K562 (cell line): ENCODE data around the gene KCNK4. TPM values are rescaled to one million over a fixed set of nuclear protein-coding genes. Genes with fewer than 3 reads are reported as not detected.

Experiments used
- ARID4B ChIP-seq: sonication (generic); formaldehyde crosslinking; IDR thresholded peaks from 2 replicates; pipeline ENCODE4 v1.8.0; 2022; ENCODE audit warnings: mild to moderate bottlenecking, missing genetic modification reagents
- ELF2 ChIP-seq: fragments of 250-450 bp; sonication (Bioruptor Pico); IDR thresholded peaks from 2 replicates; pipeline ENCODE4 v1.5.0; 2021; ENCODE audit warnings: mild to moderate bottlenecking
- PHB ChIP-seq: fragments of 250-450 bp; sonication (Bioruptor Pico); IDR thresholded peaks from 2 replicates; pipeline ENCODE4 v1.5.0; 2021
- REST ChIP-seq, 2 experiments: fragments of 450-650 bp; formaldehyde crosslinking in 1 of 2; IDR thresholded peaks; 2 replicates each; pipeline versions ENCODE4 v1.4.0 to v1.6.1; 2014 to 2020; ENCODE audit warnings: mild to moderate bottlenecking in 2 of 2, borderline replicate concordance in 1 of 2, low read depth in 1 of 2
- RNF219 ChIP-seq: fragments of 250-450 bp; sonication (Bioruptor Pico); IDR thresholded peaks from 2 replicates; pipeline ENCODE4 v1.5.0; 2022; ENCODE audit warnings: mild to moderate bottlenecking
- SIRT6 ChIP-seq: IDR thresholded peaks from one replicate; pipeline ENCODE4 v1.6.1; 2012; ENCODE audit warnings: low read depth, mild to moderate bottlenecking, control low read depth, inconsistent platforms, low read length, moderate library complexity
- ZBTB2 ChIP-seq: fragments of 450-650 bp; IDR thresholded peaks from 2 replicates; pipeline ENCODE4 v1.6.1; 2016; ENCODE audit warnings: antibody characterized with exemption
- ZNF512 ChIP-seq: IDR thresholded peaks from 2 replicates; pipeline ENCODE4 v1.6.1; 2016; ENCODE audit warnings: missing genetic modification characterization, missing compliant biosample characterization
- polyA plus RNA-seq, 8 experiments: library from polyadenylated mRNA; depleted of rRNA in 4 of 8; stranded (reverse) in 5 of 8; unstranded in 3 of 8; fragments of >200 nt; fragmentation: Nextera tagmentation in 2 of 8; fragmentation: Illumina TruSeq in 1 of 8; extraction: Ambion mirVana in 2 of 8; extraction: Trizol in 1 of 8; gene quantifications; 2 replicates each; pipeline versions ENCODE4 v1.2.1 to v1.2.3, GENCODE V29; 2011 to 2014; ENCODE audit warnings: inconsistent platforms in 1 of 8, missing spikeins in 1 of 8
- total RNA-seq, 7 experiments: library from RNA; depleted of rRNA in 6 of 7; stranded (reverse); fragments of >200 nt in 6 of 7; fragmentation: Illumina TruSeq in 2 of 7; extraction: Trizol in 2 of 7; gene quantifications; 2 replicates each; pipeline versions ENCODE4 v1.2.1 to v1.2.3, GENCODE V29; 2011 to 2021; ENCODE audit warnings: low replicate concordance in 1 of 7

The KCNK4 gene
- total and polyA plus RNA-seq, 9 of the 15 experiments (the other 6 are each of a cell fraction or from before 2014, with no cell fraction given) = not detected

GRCh38 chr11:64317325-64317960 lies 26.3 kb downstream of the KCNK4 start, which contains the start of gene TRMT112 (continued):
- TF ChIP-seq REST (IDR thresholded peaks at IDR 0.05; ENCODE audit: borderline replicate concordance) (no peak), REST (CRISPR knock-in tag; IDR thresholded peaks at IDR 0.05; ENCODE audit: low read depth) (no peak), ZBTB2 (0 out of 2 replicates have a peak, but pooled peaks have one; percentile 46), SIRT6 (no peak), ZNF512 (tag) (no peak), PHB (CRISPR knock-in tag) (no peak), ELF2 (peak; percentile 8), ARID4B (peak; percentile 87; the same call in 1 of the 2 replicates), RNF219 (CRISPR knock-in tag) (no peak)
